SU-DHL-6 (cell line): Measurements from ENCODE around the gene GALNT17.

Source experiments
- H2AFZ ChIP-seq: fragments of 200-600 bp; sonication (generic); 2 replicates; pipeline ENCODE4 v1.6.1; 2014; ENCODE audit warnings: low read depth, mild to moderate bottlenecking, moderate library complexity, mixed read lengths, antibody characterized with exemption, low read length; ENCODE audit not compliant: severe bottlenecking
- H3F3A ChIP-seq: fragments of 200-600 bp; shearing (Covaris generic); 2 replicates; pipeline ENCODE4 v1.6.0; 2016; ENCODE audit warnings: antibody characterized with exemption, mild to moderate bottlenecking; ENCODE audit not compliant: insufficient read depth
- H3K27ac ChIP-seq: fragments of 200-600 bp; sonication (generic); 2 replicates; pipeline ENCODE4 v1.5.1; 2016; ENCODE audit warnings: low read depth, mild to moderate bottlenecking, low read length, moderate library complexity, mixed read lengths
- H3K27me3 ChIP-seq: fragments of 200-600 bp; sonication (generic), shearing (Covaris generic); 2 replicates; pipeline ENCODE4 v1.6.0; 2014; ENCODE audit warnings: mild to moderate bottlenecking, low read length
- H3K36me3 ChIP-seq: fragments of 200-600 bp; sonication (generic); 2 replicates; pipeline ENCODE4 v1.6.1; 2014; ENCODE audit warnings: mild to moderate bottlenecking, low read length, mixed read lengths
- H3K4me2 ChIP-seq: fragments of 300-600, 200-600 bp; shearing (Covaris generic), sonication (generic); 2 replicates; pipeline ENCODE4 v1.6.0; 2014; ENCODE audit warnings: low read length, low read depth, mild to moderate bottlenecking; ENCODE audit not compliant: poor library complexity, severe bottlenecking
- H3K4me3 ChIP-seq: fragments of 200-600 bp; sonication (generic); 2 replicates; pipeline ENCODE4 v1.5.1; 2014; ENCODE audit warnings: antibody characterized with exemption, low read length, mild to moderate bottlenecking, mixed read lengths; ENCODE audit not compliant: insufficient read depth, poor library complexity, severe bottlenecking
- H3K79me2 ChIP-seq: fragments of 200-600 bp; sonication (generic); 2 replicates; pipeline ENCODE4 v1.6.1; 2014; ENCODE audit warnings: mild to moderate bottlenecking, low read length, moderate library complexity; ENCODE audit not compliant: insufficient read depth
- H3K9ac ChIP-seq: fragments of 200-600 bp; sonication (generic); 2 replicates; pipeline ENCODE4 v1.7.0; 2014; ENCODE audit warnings: mild to moderate bottlenecking, low read length
- H3K9me2 ChIP-seq: fragments of 200-600 bp; sonication (generic); replicated peaks from 2 replicates; pipeline ENCODE4 v1.6.1; 2014; ENCODE audit warnings: low read length; ENCODE audit not compliant: insufficient read depth
- H3K9me3 ChIP-seq: fragments of 200-600 bp; sonication (generic); 2 replicates; pipeline ENCODE4 v1.6.1; 2014; ENCODE audit warnings: low read length, mixed read lengths; ENCODE audit not compliant: insufficient read depth
- H4K20me1 ChIP-seq: fragments of 200-600 bp; sonication (generic); 2 replicates; pipeline ENCODE4 v1.6.1; 2014; ENCODE audit warnings: low read depth, mild to moderate bottlenecking, antibody characterized with exemption, low read length, moderate library complexity, mixed read lengths
- EZH2phosphoT487 ChIP-seq: fragments of 200-600 bp; sonication (generic), shearing (Covaris generic); conservative IDR thresholded peaks from 2 replicates; pipeline ENCODE4 v1.6.1; 2018; ENCODE audit warnings: mild to moderate bottlenecking, antibody characterized with exemption, low read length, moderate library complexity, mixed read lengths
- TF ChIP-seq, protein P1 (sequence below): fragments of 200-600 bp; sonication (generic); IDR thresholded peaks from one replicate; pipeline ENCODE4 v1.5.1; 2017; ENCODE audit warnings: antibody characterized with exemption, mild to moderate bottlenecking, low read length, moderate library complexity; ENCODE audit not compliant: insufficient read depth, poor library complexity, severe bottlenecking

GALNT17 gene

DNA sequence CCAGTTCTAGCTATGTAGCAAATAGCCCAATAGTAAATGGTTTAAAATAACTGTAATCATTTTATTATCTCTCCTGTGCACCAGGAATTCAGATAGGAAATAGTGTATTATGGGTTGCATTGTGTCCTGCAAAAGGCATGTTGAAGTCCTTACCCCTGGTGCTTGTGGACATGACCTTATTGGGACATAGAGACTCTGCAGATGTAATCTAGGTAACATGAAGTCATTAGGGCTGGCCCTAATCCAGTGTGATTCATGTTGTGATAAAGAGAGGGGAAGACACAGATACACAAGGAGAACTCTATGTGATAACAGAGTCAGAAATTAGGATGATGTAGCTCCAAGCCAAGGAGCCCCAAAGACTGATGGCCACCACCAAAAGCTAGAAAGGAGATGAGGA, 462.8 kb downstream of the GALNT17 start:
- no peak overlapping the region for H3K4me2 ChIP-seq
- no peaks in the 10 kb centered on the region for H3K27me3 ChIP-seq
- H3K9me2 ChIP-seq, result no peaks in the 10 kb centered on the region
- H3K4me3 ChIP-seq, result no peak overlapping the region
- H2AFZ ChIP-seq, result no peak overlapping the region
- no peaks in the 10 kb centered on the region for H3K9me3 ChIP-seq
- H3K36me3 ChIP-seq, result no peaks in the 10 kb centered on the region
- no peak overlapping the region for H3K27ac ChIP-seq
- H3K9ac ChIP-seq, result no peak overlapping the region
- no peaks in the 10 kb centered on the region for H4K20me1 ChIP-seq
- no peaks in the 10 kb centered on the region for H3F3A ChIP-seq
- H3K79me2 ChIP-seq, result no peaks in the 10 kb centered on the region
- no peak for TF ChIP-seq EZH2phosphoT487
- TF ChIP-seq, protein P1, sequence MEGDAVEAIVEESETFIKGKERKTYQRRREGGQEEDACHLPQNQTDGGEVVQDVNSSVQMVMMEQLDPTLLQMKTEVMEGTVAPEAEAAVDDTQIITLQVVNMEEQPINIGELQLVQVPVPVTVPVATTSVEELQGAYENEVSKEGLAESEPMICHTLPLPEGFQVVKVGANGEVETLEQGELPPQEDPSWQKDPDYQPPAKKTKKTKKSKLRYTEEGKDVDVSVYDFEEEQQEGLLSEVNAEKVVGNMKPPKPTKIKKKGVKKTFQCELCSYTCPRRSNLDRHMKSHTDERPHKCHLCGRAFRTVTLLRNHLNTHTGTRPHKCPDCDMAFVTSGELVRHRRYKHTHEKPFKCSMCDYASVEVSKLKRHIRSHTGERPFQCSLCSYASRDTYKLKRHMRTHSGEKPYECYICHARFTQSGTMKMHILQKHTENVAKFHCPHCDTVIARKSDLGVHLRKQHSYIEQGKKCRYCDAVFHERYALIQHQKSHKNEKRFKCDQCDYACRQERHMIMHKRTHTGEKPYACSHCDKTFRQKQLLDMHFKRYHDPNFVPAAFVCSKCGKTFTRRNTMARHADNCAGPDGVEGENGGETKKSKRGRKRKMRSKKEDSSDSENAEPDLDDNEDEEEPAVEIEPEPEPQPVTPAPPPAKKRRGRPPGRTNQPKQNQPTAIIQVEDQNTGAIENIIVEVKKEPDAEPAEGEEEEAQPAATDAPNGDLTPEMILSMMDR, result no peak

DNA sequence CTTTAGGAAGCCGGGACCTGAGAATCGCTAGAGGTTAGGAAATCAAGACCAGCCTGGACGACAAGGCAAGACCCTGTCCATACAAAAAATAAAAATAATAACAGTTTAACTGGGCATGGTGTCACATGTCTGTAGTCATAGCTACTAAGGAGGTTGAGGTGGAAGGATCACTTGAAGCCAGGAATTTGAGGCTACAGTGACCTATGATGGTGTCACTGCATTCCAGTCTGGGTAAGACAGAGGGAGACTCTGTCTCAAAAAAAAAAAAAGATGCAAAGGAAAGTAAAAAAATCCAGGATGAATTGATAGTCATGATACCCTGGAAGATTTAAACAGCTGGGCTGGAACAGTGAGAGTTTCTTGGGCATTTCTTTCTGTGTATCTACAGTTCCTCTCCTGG, 463.2 kb downstream of the GALNT17 start:
- TF ChIP-seq EZH2phosphoT487, result no peak
- TF ChIP-seq, protein P1, result no peak
- Histone ChIP-seq H3F3A (no peaks in the 10 kb centered on the region), H3K9ac (no peak overlapping the region), H3K27ac (no peak overlapping the region), H3K27me3 (no peaks in the 10 kb centered on the region), H3K9me3 (no peaks in the 10 kb centered on the region), H3K9me2 (no peaks in the 10 kb centered on the region), H3K4me3 (no peak overlapping the region), H4K20me1 (no peaks in the 10 kb centered on the region), H3K36me3 (no peaks in the 10 kb centered on the region), H3K79me2 (no peaks in the 10 kb centered on the region), H2AFZ (no peak overlapping the region), H3K4me2 (no peak overlapping the region)

DNA sequence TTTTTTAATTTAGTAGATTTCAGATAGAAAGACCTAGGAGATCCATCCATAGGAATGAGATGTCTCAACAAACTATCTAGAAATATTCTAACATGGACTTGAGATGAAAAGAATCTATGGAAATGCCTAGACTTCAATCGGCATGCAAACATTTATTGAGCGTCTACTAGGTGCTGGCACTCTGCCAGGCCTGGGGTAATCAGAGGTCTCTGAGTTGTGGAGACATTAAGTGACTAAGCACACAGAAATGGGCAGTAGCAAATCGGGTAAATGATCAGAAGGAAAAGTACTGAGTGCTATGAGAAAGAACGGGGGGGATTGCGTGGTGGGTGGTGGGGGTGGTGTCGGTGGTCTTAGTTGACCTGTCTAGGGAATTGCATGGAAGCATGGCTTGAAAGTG, 466.6 kb downstream of the GALNT17 start:
- TF ChIP-seq, protein P1, result no peak
- TF ChIP-seq EZH2phosphoT487, result no peak
- no peak overlapping the region for H2AFZ ChIP-seq
- no peaks in the 10 kb centered on the region for H3K27me3 ChIP-seq
- no peaks in the 10 kb centered on the region for H3F3A ChIP-seq
- no peaks in the 10 kb centered on the region for H3K36me3 ChIP-seq
- H3K79me2 ChIP-seq, result no peaks in the 10 kb centered on the region
- H3K4me3 ChIP-seq, result no peak overlapping the region
- no peak overlapping the region for H3K9ac ChIP-seq
- no peaks in the 10 kb centered on the region for H4K20me1 ChIP-seq
- H3K9me3 ChIP-seq, result no peaks in the 10 kb centered on the region
- no peak overlapping the region for H3K27ac ChIP-seq
- H3K9me2 ChIP-seq, result no peaks in the 10 kb centered on the region
- H3K4me2 ChIP-seq, result no peak overlapping the region
